ENCODE data around the gene ARMH3. TPM values are rescaled to one million over a fixed set of nuclear protein-coding genes. Genes with fewer than 3 reads are reported as not detected.

The ARMH3 gene
- total RNA-seq, 1 experiment from 2014 or later: 9.7 TPM

DNA sequence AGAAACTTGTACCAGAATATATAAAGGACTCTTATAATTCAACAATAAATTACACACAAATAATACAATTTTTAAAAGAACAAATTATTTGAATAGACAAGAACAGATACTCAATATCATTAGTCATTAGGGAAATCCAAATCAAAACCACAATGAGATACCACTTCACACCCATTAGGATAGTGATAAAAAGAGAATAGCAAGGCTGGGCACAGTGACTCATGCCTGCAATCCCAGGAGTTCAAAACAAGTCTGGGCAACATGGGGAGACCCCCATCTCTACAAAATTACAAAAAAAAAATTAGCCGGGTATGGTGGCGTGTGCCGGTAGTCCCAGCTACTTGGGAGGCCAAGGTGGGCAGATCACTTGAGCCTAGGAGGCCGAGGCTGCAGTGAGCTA, 160.2 kb downstream of the ARMH3 start:
- CTCF ChIA-PET: no interaction called here
- no peak for DNase-seq

DNA sequence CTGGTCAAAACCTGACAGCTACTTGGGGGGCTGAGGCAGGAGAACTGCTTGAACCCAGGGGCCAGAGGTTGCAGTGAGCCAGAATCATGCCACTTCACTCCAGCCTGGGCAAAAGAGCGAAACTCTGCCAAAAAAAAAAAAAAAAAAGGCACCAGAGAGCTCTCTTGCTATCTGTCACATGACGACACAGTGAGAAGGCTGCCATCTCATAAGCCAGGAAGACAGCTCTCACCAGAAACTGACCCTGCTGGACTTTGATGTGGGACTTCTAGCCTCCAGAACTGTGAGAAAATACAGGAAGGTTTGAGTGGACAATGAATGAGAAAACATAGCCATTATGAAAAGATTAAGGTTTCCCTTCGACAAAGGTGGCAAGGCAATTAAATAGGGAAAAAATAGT, 161.2 kb downstream of the ARMH3 start:
- no TSS peak for BruUV-seq (replicated peaks)
- no peak for TF ChIP-seq EZH2phosphoT487 (IDR thresholded peaks at IDR 0.05; ENCODE audit: borderline replicate concordance, low read length)
- TF ChIP-seq EZH2 (IDR thresholded peaks at IDR 0.05; ENCODE audit: low read length, unreplicated experiment): no peak
- TF ChIP-seq, protein P1, sequence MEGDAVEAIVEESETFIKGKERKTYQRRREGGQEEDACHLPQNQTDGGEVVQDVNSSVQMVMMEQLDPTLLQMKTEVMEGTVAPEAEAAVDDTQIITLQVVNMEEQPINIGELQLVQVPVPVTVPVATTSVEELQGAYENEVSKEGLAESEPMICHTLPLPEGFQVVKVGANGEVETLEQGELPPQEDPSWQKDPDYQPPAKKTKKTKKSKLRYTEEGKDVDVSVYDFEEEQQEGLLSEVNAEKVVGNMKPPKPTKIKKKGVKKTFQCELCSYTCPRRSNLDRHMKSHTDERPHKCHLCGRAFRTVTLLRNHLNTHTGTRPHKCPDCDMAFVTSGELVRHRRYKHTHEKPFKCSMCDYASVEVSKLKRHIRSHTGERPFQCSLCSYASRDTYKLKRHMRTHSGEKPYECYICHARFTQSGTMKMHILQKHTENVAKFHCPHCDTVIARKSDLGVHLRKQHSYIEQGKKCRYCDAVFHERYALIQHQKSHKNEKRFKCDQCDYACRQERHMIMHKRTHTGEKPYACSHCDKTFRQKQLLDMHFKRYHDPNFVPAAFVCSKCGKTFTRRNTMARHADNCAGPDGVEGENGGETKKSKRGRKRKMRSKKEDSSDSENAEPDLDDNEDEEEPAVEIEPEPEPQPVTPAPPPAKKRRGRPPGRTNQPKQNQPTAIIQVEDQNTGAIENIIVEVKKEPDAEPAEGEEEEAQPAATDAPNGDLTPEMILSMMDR (conservative IDR thresholded peaks at IDR 0.05; ENCODE audit: low read depth, low read length): no peak
- no peak overlapping the region for H3K27ac ChIP-seq (ENCODE audit: low read length)
- H3F3A ChIP-seq (ENCODE audit: low read length, unreplicated experiment): no peaks in the 10 kb centered on the region
- no peak for DNase-seq
- ATAC-seq: no peak
- intact Hi-C loops (cut with micrococcal nuclease): loop anchor here (5.0 kb wide), 1 partner anchor 73 kb away; no protein-coding TSS in a partner anchor
- no peak overlapping the region for H3K4me2 ChIP-seq (ENCODE audit: low read length)
- no peak overlapping the region for H3K9ac ChIP-seq (ENCODE audit: low read length)
- H3K27me3 ChIP-seq (ENCODE audit: low read length): no peaks in the 10 kb centered on the region
- ChIA-PET POLR2A (ENCODE audit: unreplicated experiment) (no interaction called here), CTCF (no interaction called here)
- peaks cover 10% of the 10 kb centered on the region for H3K4me1 ChIP-seq (ENCODE audit: insufficient read depth, low read length)
- no peaks in the 10 kb centered on the region for H3K79me2 ChIP-seq (ENCODE audit: low read length)
- no peak overlapping the region for H2AFZ ChIP-seq (ENCODE audit: low read length)
- H3K4me3 ChIP-seq (ENCODE audit: low read length): no peak overlapping the region
- H3K9me3 ChIP-seq (ENCODE audit: low read length): no peaks in the 10 kb centered on the region
- no peaks in the 10 kb centered on the region for H3K9me2 ChIP-seq (replicated peaks; ENCODE audit: low read length)
- no peaks in the 10 kb centered on the region for H3K36me3 ChIP-seq (ENCODE audit: low read depth, low read length)
- H4K20me1 ChIP-seq (ENCODE audit: low read length): no peaks in the 10 kb centered on the region

More for the DNA sequence above, 160.2 kb downstream of the ARMH3 start:
- Histone ChIP-seq H3K27ac (ENCODE audit: low read length) (no peak overlapping the region), H3F3A (ENCODE audit: low read length, unreplicated experiment) (no peaks in the 10 kb centered on the region), H3K79me2 (ENCODE audit: low read length) (no peaks in the 10 kb centered on the region), H3K9ac (ENCODE audit: low read length) (no peak overlapping the region), H3K4me1 (ENCODE audit: insufficient read depth, low read length) (peaks cover 10% of the 10 kb centered on the region), H3K36me3 (ENCODE audit: low read depth, low read length) (no peaks in the 10 kb centered on the region), H3K4me2 (ENCODE audit: low read length) (no peak overlapping the region), H3K9me2 (replicated peaks; ENCODE audit: low read length) (no peaks in the 10 kb centered on the region), H4K20me1 (ENCODE audit: low read length) (no peaks in the 10 kb centered on the region), H3K4me3 (ENCODE audit: low read length) (no peak overlapping the region), H3K9me3 (ENCODE audit: low read length) (no peaks in the 10 kb centered on the region), H2AFZ (ENCODE audit: low read length) (no peak overlapping the region), H3K27me3 (ENCODE audit: low read length) (no peaks in the 10 kb centered on the region)
- no TSS peak for BruUV-seq (replicated peaks)
- no peak for ATAC-seq
- POLR2A ChIA-PET (ENCODE audit: unreplicated experiment): no interaction called here
- intact Hi-C loops (cut with micrococcal nuclease): loop anchor here (5.0 kb wide), 1 partner anchor 72 kb away; no protein-coding TSS in a partner anchor
- TF ChIP-seq EZH2phosphoT487 (IDR thresholded peaks at IDR 0.05; ENCODE audit: borderline replicate concordance, low read length): no peak
- TF ChIP-seq EZH2 (IDR thresholded peaks at IDR 0.05; ENCODE audit: low read length, unreplicated experiment): no peak
- TF ChIP-seq, protein P1 (conservative IDR thresholded peaks at IDR 0.05; ENCODE audit: low read depth, low read length): no peak

DNA sequence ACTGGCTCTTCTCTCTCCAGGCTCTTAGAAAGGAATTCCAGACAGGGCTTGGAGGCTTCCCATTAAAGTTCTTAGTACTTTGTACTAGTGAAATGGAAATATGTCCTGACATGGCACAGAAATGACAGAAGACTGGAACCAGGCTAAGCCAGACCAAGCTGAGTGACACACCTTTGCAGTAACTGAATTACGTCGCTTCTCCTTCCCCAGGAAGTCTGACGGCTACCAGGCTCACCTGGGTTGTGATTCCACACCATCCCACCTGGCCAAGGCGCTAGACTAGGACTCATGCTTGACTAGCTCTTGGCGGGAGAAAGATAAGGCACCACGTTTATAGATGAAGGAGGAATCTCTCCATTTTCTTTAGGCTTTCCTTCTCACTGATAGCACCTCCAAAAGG, 161.7 kb downstream of the ARMH3 start:
- CTCF ChIA-PET: no interaction called here
- H3K9me3 ChIP-seq (ENCODE audit: low read length): no peaks in the 10 kb centered on the region
- H4K20me1 ChIP-seq (ENCODE audit: low read length): no peaks in the 10 kb centered on the region
- DNase-seq (no peak), ATAC-seq (no peak)
- H3K36me3 ChIP-seq (ENCODE audit: low read depth, low read length): no peaks in the 10 kb centered on the region
- H3K27ac ChIP-seq (ENCODE audit: low read length): no peak overlapping the region
- POLR2A ChIA-PET (ENCODE audit: unreplicated experiment): no interaction called here
- no peaks in the 10 kb centered on the region for H3K27me3 ChIP-seq (ENCODE audit: low read length)
- no peak overlapping the region for H3K4me3 ChIP-seq (ENCODE audit: low read length)
- TF ChIP-seq, protein P1 (conservative IDR thresholded peaks at IDR 0.05; ENCODE audit: low read depth, low read length): no peak
- no peak for TF ChIP-seq EZH2 (IDR thresholded peaks at IDR 0.05; ENCODE audit: low read length, unreplicated experiment)
- TF ChIP-seq EZH2phosphoT487 (IDR thresholded peaks at IDR 0.05; ENCODE audit: borderline replicate concordance, low read length): no peak
- no peaks in the 10 kb centered on the region for H3F3A ChIP-seq (ENCODE audit: low read length, unreplicated experiment)
- H3K79me2 ChIP-seq (ENCODE audit: low read length): no peaks in the 10 kb centered on the region
- H2AFZ ChIP-seq (ENCODE audit: low read length): no peak overlapping the region
- no peak overlapping the region for H3K9ac ChIP-seq (ENCODE audit: low read length)
- intact Hi-C loops (cut with micrococcal nuclease): no loop called here
- no peak overlapping the region for H3K4me2 ChIP-seq (ENCODE audit: low read length)
- H3K4me1 ChIP-seq (ENCODE audit: insufficient read depth, low read length): peaks cover 10% of the 10 kb centered on the region
- no peaks in the 10 kb centered on the region for H3K9me2 ChIP-seq (replicated peaks; ENCODE audit: low read length)
- BruUV-seq (replicated peaks): no TSS peak

All from PC-3 (cell line).